Thyroid gland (tissue), 4 donors: ENCODE data around the gene FOXP1. TPM values are rescaled to one million over a fixed set of nuclear protein-coding genes. Genes with fewer than 3 reads are reported as not detected.

Experiments used
- DNase-seq, 2 donors: peaks; one replicate each; pipeline ENCODE4 v3.0.0-alpha.2; 2019
- H3K27ac ChIP-seq, 3 donors: fragments of 200-600 bp; sonication (generic); 1 replicate in 2 of 3; 2 replicates in 1 of 3; pipeline ENCODE4 v1.5.1; 2016 to 2019; ENCODE audit warnings: mild to moderate bottlenecking in 1 of 3, moderate library complexity in 1 of 3
- H3K27me3 ChIP-seq: fragments of 200-600 bp; sonication (generic); one replicate; pipeline ENCODE4 v1.5.1; 2019
- H3K36me3 ChIP-seq, 2 donors: fragments of 200-600 bp; sonication (generic); one replicate each; pipeline ENCODE4 v1.5.1; 2016 to 2019
- H3K4me1 ChIP-seq, 2 donors: fragments of 200-600 bp; sonication (generic); one replicate each; pipeline ENCODE4 v1.5.1; 2017 to 2019
- H3K4me3 ChIP-seq, 3 donors: fragments of 200-600 bp; sonication (generic); replicated peaks in 1 of 3; 1 replicate in 2 of 3; 2 replicates in 1 of 3; pipeline ENCODE4 v1.5.1; 2016; ENCODE audit warnings: mild to moderate bottlenecking in 1 of 3
- H3K9me3 ChIP-seq: fragments of 200-600 bp; sonication (generic); one replicate; pipeline ENCODE4 v1.5.1; 2017
- CTCF ChIP-seq, 6 experiments: fragments of 200-600 bp in 3 of 6; fragments of 450-650 bp in 3 of 6; sonication (generic) in 3 of 6; IDR thresholded peaks; one replicate each; pipeline ENCODE4 v1.5.1; 2016 to 2019; ENCODE audit warnings: antibody characterized with exemption in 6 of 6, mild to moderate bottlenecking in 2 of 6, inconsistent platforms in 1 of 6, moderate library complexity in 1 of 6
- POLR2A ChIP-seq, 2 donors: fragments of 450-650 bp; IDR thresholded peaks; one replicate each; pipeline ENCODE4 v1.6.1; 2017; ENCODE audit warnings: antibody characterized with exemption in 2 of 2, mild to moderate bottlenecking in 2 of 2, moderate library complexity in 1 of 2
- WGBS, 2 donors: methylation state at CpG; one replicate each; pipeline ENCODE4 v1.1.5; 2017; 5-methylcytosine and 5-hydroxymethylcytosine counted together
- intact Hi-C: fragments of 100-400 bp; cut with DNase I; formaldehyde crosslinking; loops from one replicate; pipeline ENCODE4 v1.15.1; 2023
- total RNA-seq, 4 donors: library from RNA; depleted of rRNA; stranded (reverse); fragments of >200 nt; gene quantifications; one replicate each; pipeline ENCODE4 v1.2.3, GENCODE V29; 2016

FOXP1 gene
- total RNA-seq, 4 donors from 2014 or later, result 111 to 187 (median 141) TPM

GRCh38 chr3:71258116-71258515, 325.4 kb downstream of the FOXP1 start:
- H3K27me3 ChIP-seq, result no peaks in the 10 kb centered on the region
- DNase-seq, result no peak
- 92 to 100% methylated on average over 1 of the region's 1 CpG for WGBS, 2 donors
- H3K36me3 ChIP-seq, result no peaks in the 10 kb centered on the region
- H3K27ac ChIP-seq, result no peak overlapping the region
- intact Hi-C loops, result no loop called here
- TF ChIP-seq POLR2A (IDR thresholded peaks at IDR 0.05), result no peak
- no peak for TF ChIP-seq CTCF (IDR thresholded peaks at IDR 0.05)
- no peaks in the 10 kb centered on the region for H3K9me3 ChIP-seq
- H3K4me1 ChIP-seq, result peaks cover 18 to 32% of the 10 kb centered on the region in 2 donors
- no peak overlapping the region for H3K4me3 ChIP-seq

- Histone ChIP-seq H3K36me3 (no peaks in the 10 kb centered on the region), H3K27ac (peak overlapping the region; percentile 70 to 81 (median 78)), H3K4me1 (peaks cover 20 to 37% of the 10 kb centered on the region in 2 donors), H3K27me3 (no peaks in the 10 kb centered on the region), H3K9me3 (no peaks in the 10 kb centered on the region), H3K4me3 (no peak overlapping the region)
- no peak for DNase-seq
- WGBS, 2 donors, result 87 to 88% methylated on average over 3 of the region's 3 CpGs
- intact Hi-C loops, result no loop called here
- TF ChIP-seq CTCF (IDR thresholded peaks at IDR 0.05) (no peak), POLR2A (IDR thresholded peaks at IDR 0.05) (no peak)
Observed at GRCh38 chr3:71255498-71255897, 328.0 kb downstream of the FOXP1 start.

GRCh38 chr3:71254281-71255057, 329.1 kb downstream of the FOXP1 start:
- no peak overlapping the region for H3K4me3 ChIP-seq
- H3K36me3 ChIP-seq, result no peaks in the 10 kb centered on the region
- H3K27me3 ChIP-seq, result no peaks in the 10 kb centered on the region
- 37 to 44% methylated on average over 7 of the region's 7 CpGs for WGBS, 2 donors
- TF ChIP-seq CTCF (IDR thresholded peaks at IDR 0.05), result no peak
- no peak for TF ChIP-seq POLR2A (IDR thresholded peaks at IDR 0.05)
- H3K4me1 ChIP-seq, result peaks cover 23 to 45% of the 10 kb centered on the region in 2 donors
- H3K9me3 ChIP-seq, result no peaks in the 10 kb centered on the region
- H3K27ac ChIP-seq, result peak overlapping the region; percentile 70 to 81 (median 78)
- DNase-seq, result peak; percentile 17 to 29
- intact Hi-C loops, result no loop called here

DNA sequence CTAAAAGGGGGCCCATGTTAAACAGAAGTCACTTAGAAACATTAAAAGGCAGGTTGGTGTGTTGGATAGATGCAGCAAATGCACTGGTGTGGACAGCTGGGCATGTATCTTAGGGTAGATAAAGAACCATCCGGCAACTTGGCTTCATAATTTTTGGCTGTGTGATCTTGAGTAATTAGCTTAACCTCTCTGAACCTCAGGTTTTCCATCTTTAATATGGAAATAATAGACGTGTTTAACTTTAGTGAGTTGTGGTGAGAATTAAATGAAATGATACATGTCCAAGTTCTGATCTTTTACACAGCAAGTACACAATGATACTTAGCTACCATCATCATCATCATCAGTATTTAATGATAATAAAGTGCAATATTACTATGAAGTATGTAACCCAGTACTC, 330.4 kb downstream of the FOXP1 start:
- H3K4me1 ChIP-seq, result peaks cover 28 to 47% of the 10 kb centered on the region in 2 donors
- peak overlapping the region; percentile 49 to 78 (median 72) for H3K27ac ChIP-seq
- TF ChIP-seq POLR2A (IDR thresholded peaks at IDR 0.05), result no peak
- no peak for TF ChIP-seq CTCF (IDR thresholded peaks at IDR 0.05)
- H3K27me3 ChIP-seq, result no peaks in the 10 kb centered on the region
- 88 to 97% methylated on average over 2 of the region's 2 CpGs for WGBS, 2 donors
- H3K4me3 ChIP-seq, result no peak overlapping the region
- no peaks in the 10 kb centered on the region for H3K9me3 ChIP-seq
- H3K36me3 ChIP-seq, result no peaks in the 10 kb centered on the region
- intact Hi-C loops, result no loop called here
- no peak for DNase-seq

DNA sequence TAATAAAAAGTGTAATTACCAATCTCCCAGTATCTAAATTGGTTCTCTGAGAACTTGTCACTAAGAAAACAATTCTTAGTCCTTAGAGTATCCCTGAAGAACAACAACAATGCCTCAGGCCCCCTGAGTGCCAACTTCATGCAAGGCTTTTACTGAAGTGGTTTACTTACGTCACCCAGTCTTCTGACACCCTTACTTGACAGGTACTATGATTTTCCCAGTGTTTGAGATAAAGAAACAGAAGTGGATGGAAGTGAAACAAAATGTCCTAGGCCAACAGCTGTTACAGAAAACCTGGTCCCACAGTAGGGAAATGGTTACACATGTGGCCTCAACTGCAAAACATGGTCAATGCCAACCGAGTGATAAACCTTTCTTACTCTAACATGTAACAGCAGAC, 331.1 kb downstream of the FOXP1 start:
- H3K27me3 ChIP-seq, result no peaks in the 10 kb centered on the region
- DNase-seq, result peak; percentile 74 to 77
- peak overlapping the region; percentile 49 to 78 (median 72) for H3K27ac ChIP-seq
- no peak for TF ChIP-seq CTCF (IDR thresholded peaks at IDR 0.05)
- peak in 1 of 2 donors; percentile 15 for TF ChIP-seq POLR2A (IDR thresholded peaks at IDR 0.05)
- WGBS, 2 donors, result 37 to 45% methylated on average over 2 of the region's 2 CpGs
- no peak overlapping the region for H3K4me3 ChIP-seq
- H3K9me3 ChIP-seq, result no peaks in the 10 kb centered on the region
- intact Hi-C loops, result no loop called here
- H3K36me3 ChIP-seq, result no peaks in the 10 kb centered on the region
- peaks cover 28 to 48% of the 10 kb centered on the region in 2 donors for H3K4me1 ChIP-seq
